ENCODE results near the gene GALNT2. TPM values are rescaled to one million over a fixed set of nuclear protein-coding genes. Genes with fewer than 3 reads are reported as not detected.

The GALNT2 gene
- total RNA-seq, 1 donor from 2014 or later = 28.3 TPM

DNA sequence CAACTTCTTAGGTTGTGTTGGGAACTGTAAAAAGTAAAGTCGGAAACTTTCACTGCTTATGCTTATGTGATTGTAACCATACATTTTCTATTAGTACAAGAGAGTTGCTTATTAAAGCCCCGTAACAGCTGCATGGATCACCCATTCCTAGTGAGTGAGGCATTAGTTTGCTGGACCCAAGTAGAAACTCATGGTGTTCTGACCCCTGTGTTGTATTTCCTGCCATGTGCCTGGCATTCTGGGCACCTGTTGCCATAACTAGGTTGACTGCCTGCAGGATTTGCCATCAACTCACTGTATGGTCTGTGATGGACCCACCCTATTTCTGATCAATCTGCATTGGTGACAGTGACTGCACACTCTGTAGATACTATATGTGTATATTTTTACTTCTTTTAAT lies 186.1 kb downstream of the GALNT2 start:
- no peak for TF ChIP-seq CTCF (IDR thresholded peaks at IDR 0.05; ENCODE audit: borderline replicate concordance)
- H3K27me3 ChIP-seq (ENCODE audit: low read depth) = no peaks in the 10 kb centered on the region
- DNase-seq = no peak
- no peaks in the 10 kb centered on the region for H3K4me1 ChIP-seq
- intact Hi-C loops (cut with micrococcal nuclease) = no loop called here
- no peak overlapping the region for H3K27ac ChIP-seq (replicated peaks)
- H3K36me3 ChIP-seq = peaks cover 51% of the 10 kb centered on the region
- no peak overlapping the region for H3K4me3 ChIP-seq
- no peaks in the 10 kb centered on the region for H3K9me3 ChIP-seq (replicated peaks)

DNA sequence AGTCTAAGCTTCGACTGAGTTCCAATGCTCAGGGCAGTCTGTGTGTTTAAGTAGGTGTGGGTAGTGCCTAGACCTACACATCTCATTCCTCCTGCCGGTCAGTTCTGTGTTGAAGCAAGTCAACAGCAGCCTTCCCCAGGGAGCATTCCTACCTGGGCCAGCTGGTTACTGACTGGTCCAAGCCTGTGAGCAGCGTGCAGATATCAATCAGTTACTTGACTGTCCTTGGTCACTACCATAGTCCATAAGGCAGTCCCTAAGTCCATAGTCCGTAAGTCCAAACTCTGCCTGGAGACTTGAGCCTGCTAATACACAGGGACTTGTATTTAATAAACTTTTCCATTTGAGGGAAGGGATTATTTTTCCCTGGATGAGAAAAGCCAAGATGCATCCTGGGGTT lies 187.2 kb downstream of the GALNT2 start:
- Histone ChIP-seq H3K4me1 (no peaks in the 10 kb centered on the region), H3K27ac (replicated peaks) (no peak overlapping the region), H3K9me3 (replicated peaks) (no peaks in the 10 kb centered on the region), H3K36me3 (peaks cover 55% of the 10 kb centered on the region), H3K4me3 (no peak overlapping the region), H3K27me3 (ENCODE audit: low read depth) (no peaks in the 10 kb centered on the region)
- TF ChIP-seq CTCF (IDR thresholded peaks at IDR 0.05; ENCODE audit: borderline replicate concordance) = no peak
- no peak for DNase-seq
- intact Hi-C loops (cut with micrococcal nuclease) = no loop called here

- no peak for DNase-seq
- peaks cover 59% of the 10 kb centered on the region for H3K36me3 ChIP-seq
- H3K9me3 ChIP-seq (replicated peaks) = no peaks in the 10 kb centered on the region
- no peak for TF ChIP-seq CTCF (IDR thresholded peaks at IDR 0.05; ENCODE audit: borderline replicate concordance)
- intact Hi-C loops (cut with micrococcal nuclease) = no loop called here
- H3K4me3 ChIP-seq = no peak overlapping the region
- no peaks in the 10 kb centered on the region for H3K27me3 ChIP-seq (ENCODE audit: low read depth)
- H3K27ac ChIP-seq (replicated peaks) = no peak overlapping the region
- H3K4me1 ChIP-seq = no peaks in the 10 kb centered on the region
Measured at GRCh38 chr1:230255116-230255515, 188.1 kb downstream of the GALNT2 start.

DNA sequence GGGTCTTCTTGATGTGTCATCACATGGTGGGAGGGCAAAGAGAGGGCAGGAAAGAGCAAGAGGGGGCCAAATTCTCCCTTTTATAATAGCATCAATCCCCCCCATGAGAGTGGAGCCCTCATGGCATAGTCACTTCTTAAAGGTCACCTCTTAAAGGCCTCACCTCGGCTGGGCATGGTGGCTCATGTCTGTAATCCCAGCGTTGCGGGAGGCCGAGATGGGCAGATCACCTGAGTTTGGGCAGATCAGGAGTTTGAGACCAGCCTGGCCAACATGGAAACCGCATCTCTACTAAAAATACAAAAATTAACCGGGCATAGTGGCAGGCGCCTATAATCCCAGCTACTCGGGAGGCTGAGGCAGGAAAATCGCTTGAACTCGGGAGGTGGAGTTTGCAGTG lies 189.0 kb downstream of the GALNT2 start:
- H3K4me3 ChIP-seq = no peak overlapping the region
- intact Hi-C loops (cut with micrococcal nuclease) = no loop called here
- peaks cover 61% of the 10 kb centered on the region for H3K36me3 ChIP-seq
- TF ChIP-seq CTCF (IDR thresholded peaks at IDR 0.05; ENCODE audit: borderline replicate concordance) = no peak
- no peaks in the 10 kb centered on the region for H3K4me1 ChIP-seq
- no peaks in the 10 kb centered on the region for H3K27me3 ChIP-seq (ENCODE audit: low read depth)
- no peaks in the 10 kb centered on the region for H3K9me3 ChIP-seq (replicated peaks)
- H3K27ac ChIP-seq (replicated peaks) = no peak overlapping the region
- no peak for DNase-seq

- no peak for DNase-seq
- intact Hi-C loops (cut with micrococcal nuclease) = no loop called here
- Histone ChIP-seq H3K27me3 (ENCODE audit: low read depth) (no peaks in the 10 kb centered on the region), H3K4me3 (no peak overlapping the region), H3K36me3 (peaks cover 59% of the 10 kb centered on the region), H3K27ac (replicated peaks) (no peak overlapping the region), H3K4me1 (no peaks in the 10 kb centered on the region), H3K9me3 (replicated peaks) (no peaks in the 10 kb centered on the region)
- TF ChIP-seq CTCF (IDR thresholded peaks at IDR 0.05; ENCODE audit: borderline replicate concordance) = no peak
Measured at GRCh38 chr1:230256896-230257295, 189.9 kb downstream of the GALNT2 start.

- Histone ChIP-seq H3K36me3 (peaks cover 76% of the 10 kb centered on the region), H3K27me3 (ENCODE audit: low read depth) (no peaks in the 10 kb centered on the region), H3K4me1 (no peaks in the 10 kb centered on the region), H3K27ac (replicated peaks) (no peak overlapping the region), H3K4me3 (no peak overlapping the region), H3K9me3 (replicated peaks) (no peaks in the 10 kb centered on the region)
- TF ChIP-seq CTCF (IDR thresholded peaks at IDR 0.05; ENCODE audit: borderline replicate concordance) = no peak
- intact Hi-C loops (cut with micrococcal nuclease) = no loop called here
- DNase-seq = no peak
Measured at GRCh38 chr1:230259621-230260020, 192.6 kb downstream of the GALNT2 start.

Measured in left ventricle myocardium inferior (tissue), 1 donor.